K562 (cell line): ENCODE results near the gene TULP4. TPM values are rescaled to one million over a fixed set of nuclear protein-coding genes. Genes with fewer than 3 reads are reported as not detected.

Experiments
- ATAC-seq: fragments of 200-7000 bp; cut with Tn5 transposase; 3 replicates; pipeline ENCODE4 v1.9.1; 2020; ENCODE audit warnings: moderate library complexity
- BruUV-seq: library from RNA; stranded (reverse); fragments of 400-500 nt; replicated peaks from 2 replicates; lab custom pipeline; 2021; lab: Mats Ljungman, UMichigan
- CTCF ChIA-PET: fragments of 300-600 bp; formaldehyde crosslinking; extraction: SDS; loops from one replicate; lab custom pipeline; 2021; ENCODE audit warnings: low intra/inter-chr PET ratio; lab: Yijun Ruan, JAX
- POLR2A ChIA-PET: fragments of 300-600, 350-650 bp; sonication (Branson Sonifier 250); formaldehyde crosslinking; extraction: SDS; loops from one replicate; lab custom pipeline; 2021; ENCODE audit warnings: antibody characterized with exemption, inconsistent platforms; lab: Yijun Ruan, JAX
- DNase-seq, 4 experiments: peaks; one replicate each; pipeline versions ENCODE4 v3.0.0 to v3.0.0-alpha.2; 2011 to 2018; ENCODE audit warnings: low spot score in 3 of 4, mixed read lengths in 3 of 4; ENCODE audit errors: extremely low read depth in 1 of 4
- FAIRE-seq: peaks from 2 replicates; lab custom pipeline; 2011; peaks lifted over from hg19 to GRCh38; lab: Jason Lieb, UNC
- H2AFZ ChIP-seq: 2 replicates; pipeline ENCODE4 v1.6.0; 2011; ENCODE audit warnings: low read depth, low read length, control low read depth, inconsistent platforms
- H3K27ac ChIP-seq: fragments of 200-600 bp; 3 replicates; pipeline ENCODE4 v1.8.0; 2011; ENCODE audit warnings: low read depth, mild to moderate bottlenecking, control low read depth, inconsistent platforms, low read length, moderate library complexity, mixed read lengths; ENCODE audit errors: extremely low read depth
- H3K27me3 ChIP-seq, 2 experiments: fragments of 300-600 bp in 1 of 2; 2 replicates in 1 of 2; 3 replicates in 1 of 2; pipeline versions ENCODE4 v1.6.0 to v1.8.0; 2011; ENCODE audit warnings: inconsistent platforms in 2 of 2, low read length in 2 of 2, mild to moderate bottlenecking in 1 of 2, mixed read lengths in 1 of 2, moderate library complexity in 1 of 2; ENCODE audit not compliant: control insufficient read depth in 2 of 2, insufficient read depth in 2 of 2
- H3K36me3 ChIP-seq: fragments of 300-600 bp; 3 replicates; pipeline ENCODE4 v1.8.0; 2011; ENCODE audit warnings: mild to moderate bottlenecking, low read length, inconsistent platforms; ENCODE audit not compliant: control insufficient read depth, insufficient read depth
- H3K4me1 ChIP-seq, 2 experiments: fragments of 200-600 bp in 1 of 2; replicated peaks in 1 of 2; 2 replicates in 1 of 2; 3 replicates in 1 of 2; pipeline versions ENCODE4 v1.5.1 to v1.8.0; 2011; ENCODE audit warnings: inconsistent platforms in 2 of 2, low read length in 2 of 2, mild to moderate bottlenecking in 1 of 2, mixed read lengths in 1 of 2, moderate library complexity in 1 of 2; ENCODE audit not compliant: control insufficient read depth in 2 of 2, insufficient read depth in 2 of 2
- H3K4me2 ChIP-seq: 2 replicates; pipeline ENCODE4 v1.6.1; 2011; ENCODE audit warnings: low read length, control low read depth, inconsistent platforms, mixed read lengths; ENCODE audit not compliant: insufficient read depth
- H3K4me3 ChIP-seq: fragments of 200-600 bp; sonication (generic), shearing (Covaris generic); 2 replicates; pipeline ENCODE4 v1.5.1; 2016; ENCODE audit warnings: control low read depth, inconsistent platforms
- H3K79me2 ChIP-seq: fragments of 200-600 bp; 3 replicates; pipeline ENCODE4 v1.8.0; 2011; ENCODE audit warnings: low read length, inconsistent platforms; ENCODE audit not compliant: control insufficient read depth, insufficient read depth
- H3K9ac ChIP-seq, 2 experiments: 2 replicates each; pipeline versions ENCODE4 v1.6.0 to v1.6.1; 2011; ENCODE audit warnings: low read depth in 2 of 2, low read length in 2 of 2, control low read depth in 1 of 2, inconsistent platforms in 1 of 2, mild to moderate bottlenecking in 1 of 2, mixed read lengths in 1 of 2; ENCODE audit not compliant: insufficient read depth in 1 of 2
- H3K9me1 ChIP-seq: one replicate; pipeline ENCODE4 v1.6.0; 2011; ENCODE audit warnings: inconsistent platforms, mild to moderate bottlenecking, low read length, moderate library complexity; ENCODE audit not compliant: control insufficient read depth, insufficient read depth
- H3K9me3 ChIP-seq: replicated peaks from 2 replicates; pipeline ENCODE4 v1.5.1; 2011; ENCODE audit warnings: low read depth, low read length, inconsistent platforms; ENCODE audit not compliant: control insufficient read depth, insufficient read depth
- H4K20me1 ChIP-seq: replicated peaks from 2 replicates; pipeline ENCODE4 v1.6.1; 2011; ENCODE audit warnings: low read length, inconsistent platforms, mixed read lengths; ENCODE audit not compliant: control insufficient read depth, insufficient read depth
- BMI1 ChIP-seq: fragments of 150-350 bp; IDR thresholded peaks from 2 replicates; pipeline ENCODE4 v1.6.1; 2014; ENCODE audit warnings: low read length
- CBX2 ChIP-seq: fragments of 200-600 bp; sonication (generic); IDR thresholded peaks from one replicate; pipeline ENCODE4 v1.6.1; 2012; ENCODE audit warnings: mild to moderate bottlenecking, low read length, inconsistent platforms; ENCODE audit not compliant: insufficient read depth, poor library complexity, severe bottlenecking
- HMGN3 ChIP-seq: IDR thresholded peaks from 2 replicates; pipeline ENCODE4 v1.6.1; 2011; ENCODE audit warnings: borderline replicate concordance, low read depth, mild to moderate bottlenecking, mixed read lengths, low read length; ENCODE audit not compliant: insufficient read length; ENCODE audit errors: extremely low read depth
- ZNF584 ChIP-seq: fragments of 200-800 bp; sonication (Bioruptor generic); IDR thresholded peaks from 2 replicates; pipeline ENCODE4 v1.6.1; 2016; ENCODE audit warnings: low read depth, mild to moderate bottlenecking, missing genetic modification characterization, missing compliant biosample characterization
- ZNF830 ChIP-seq: fragments of 250-450 bp; sonication (Bioruptor Pico); IDR thresholded peaks from 2 replicates; pipeline ENCODE4 v1.5.0; 2021; ENCODE audit warnings: mild to moderate bottlenecking
- ZSCAN29 ChIP-seq: fragments of 450-650 bp; IDR thresholded peaks from 2 replicates; pipeline ENCODE4 v1.6.1; 2017
- WGBS: fragments of 100-300 bp; shearing (Covaris generic); methylation state at CpG from one replicate; pipeline ENCODE4 v1.1.6; 2016; ENCODE audit warnings: low coverage, mixed read lengths; ENCODE audit not compliant: insufficient coverage; ENCODE audit errors: missing lambda C conversion rate; 5-methylcytosine and 5-hydroxymethylcytosine counted together
- in situ Hi-C: fragments of 300-500 bp; cut with MboI; formaldehyde crosslinking; loops from 4 replicates; pipeline ENCODE4 v1.15.0; 2018; ENCODE audit warnings: inconsistent platforms, mixed read lengths
- intact Hi-C: fragments of 100-400 bp; cut with micrococcal nuclease; formaldehyde crosslinking; loops from 2 replicates; pipeline ENCODE4 v1.14.2; 2022
- polyA plus RNA-seq, 8 experiments: library from polyadenylated mRNA; depleted of rRNA in 4 of 8; stranded (reverse) in 5 of 8; unstranded in 3 of 8; fragments of >200 nt; fragmentation: Nextera tagmentation in 2 of 8; fragmentation: Illumina TruSeq in 1 of 8; extraction: Ambion mirVana in 2 of 8; extraction: Trizol in 1 of 8; gene quantifications; 2 replicates each; pipeline versions ENCODE4 v1.2.1 to v1.2.3, GENCODE V29; 2011 to 2014; ENCODE audit warnings: inconsistent platforms in 1 of 8, missing spikeins in 1 of 8
- total RNA-seq, 7 experiments: library from RNA; depleted of rRNA in 6 of 7; stranded (reverse); fragments of >200 nt in 6 of 7; fragmentation: Illumina TruSeq in 2 of 7; extraction: Trizol in 2 of 7; gene quantifications; 2 replicates each; pipeline versions ENCODE4 v1.2.1 to v1.2.3, GENCODE V29; 2011 to 2021; ENCODE audit warnings: low replicate concordance in 1 of 7
- TF ChIP-seq, protein P1 (sequence below), 2 experiments: fragments of 150-350 bp in 1 of 2; IDR thresholded peaks; 2 replicates each; pipeline ENCODE4 v1.6.1; 2012 to 2016; ENCODE audit warnings: low read depth in 2 of 2, low read length in 2 of 2, mild to moderate bottlenecking in 1 of 2, moderate library complexity in 1 of 2

Gene TULP4
- total and polyA plus RNA-seq, 9 of the 15 experiments (the other 6 are each of a cell fraction or from before 2014, with no cell fraction given), result 1.2 to 50.4 (median 11.0) TPM

- 9% methylated on average over 5 of the region's 5 CpGs for WGBS
- intact Hi-C loops (loop anchor here (5.0 kb wide), 1 partner anchor 175 kb away; no protein-coding TSS in a partner anchor), in situ Hi-C loops (no loop called here)
- CTCF ChIA-PET, result interaction anchor here (0.7 to 1.2 kb wide), 3 partner anchors 49 to 304 kb away, joined by 3 to 5 read pairs (median 4); no protein-coding TSS in a partner anchor
- H3K4me1 ChIP-seq, result peaks cover 0 to 3% of the 10 kb centered on the region in 2 experiments; a peak in 2 of 5 replicates
- H3K4me2 ChIP-seq, result no peak overlapping the region
- BruUV-seq, result no TSS peak
- no peak for FAIRE-seq
- no peaks in the 10 kb centered on the region for H3K9me3 ChIP-seq
- H3K27me3 ChIP-seq, result peaks cover 45 to 70% of the 10 kb centered on the region in 2 experiments
- H4K20me1 ChIP-seq, result no peaks in the 10 kb centered on the region
- H3K36me3 ChIP-seq, result no peaks in the 10 kb centered on the region
- POLR2A ChIA-PET, result interaction anchor here (0.9 kb wide), 1 partner anchor 13 kb away, joined by 3 read pairs; no protein-coding TSS in a partner anchor
- no peak; the same call in 2 of the 3 replicates for ATAC-seq
- H3K27ac ChIP-seq, result no peak overlapping the region
- no peaks in the 10 kb centered on the region for H3K79me2 ChIP-seq
- H3K4me3 ChIP-seq, result no peak overlapping the region
- H3K9me1 ChIP-seq, result no peaks in the 10 kb centered on the region
- DNase-seq, result no peak
- TF ChIP-seq HMGN3 (no peak), ZSCAN29 (no peak), ZNF584 (CRISPR knock-in tag) (no peak), BMI1 (no peak), ZNF830 (no peak), CBX2 (no peak)
- TF ChIP-seq, protein P1, sequence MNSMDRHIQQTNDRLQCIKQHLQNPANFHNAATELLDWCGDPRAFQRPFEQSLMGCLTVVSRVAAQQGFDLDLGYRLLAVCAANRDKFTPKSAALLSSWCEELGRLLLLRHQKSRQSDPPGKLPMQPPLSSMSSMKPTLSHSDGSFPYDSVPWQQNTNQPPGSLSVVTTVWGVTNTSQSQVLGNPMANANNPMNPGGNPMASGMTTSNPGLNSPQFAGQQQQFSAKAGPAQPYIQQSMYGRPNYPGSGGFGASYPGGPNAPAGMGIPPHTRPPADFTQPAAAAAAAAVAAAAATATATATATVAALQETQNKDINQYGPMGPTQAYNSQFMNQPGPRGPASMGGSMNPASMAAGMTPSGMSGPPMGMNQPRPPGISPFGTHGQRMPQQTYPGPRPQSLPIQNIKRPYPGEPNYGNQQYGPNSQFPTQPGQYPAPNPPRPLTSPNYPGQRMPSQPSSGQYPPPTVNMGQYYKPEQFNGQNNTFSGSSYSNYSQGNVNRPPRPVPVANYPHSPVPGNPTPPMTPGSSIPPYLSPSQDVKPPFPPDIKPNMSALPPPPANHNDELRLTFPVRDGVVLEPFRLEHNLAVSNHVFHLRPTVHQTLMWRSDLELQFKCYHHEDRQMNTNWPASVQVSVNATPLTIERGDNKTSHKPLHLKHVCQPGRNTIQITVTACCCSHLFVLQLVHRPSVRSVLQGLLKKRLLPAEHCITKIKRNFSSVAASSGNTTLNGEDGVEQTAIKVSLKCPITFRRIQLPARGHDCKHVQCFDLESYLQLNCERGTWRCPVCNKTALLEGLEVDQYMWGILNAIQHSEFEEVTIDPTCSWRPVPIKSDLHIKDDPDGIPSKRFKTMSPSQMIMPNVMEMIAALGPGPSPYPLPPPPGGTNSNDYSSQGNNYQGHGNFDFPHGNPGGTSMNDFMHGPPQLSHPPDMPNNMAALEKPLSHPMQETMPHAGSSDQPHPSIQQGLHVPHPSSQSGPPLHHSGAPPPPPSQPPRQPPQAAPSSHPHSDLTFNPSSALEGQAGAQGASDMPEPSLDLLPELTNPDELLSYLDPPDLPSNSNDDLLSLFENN (IDR thresholded peaks at IDR 0.05; ENCODE audit: low read depth in 2 of 2, low read length in 2 of 2), result no peak
- TF ChIP-seq, all 486 proteins: peak for 0
- no peak overlapping the region for H3K9ac ChIP-seq
- no peak overlapping the region for H2AFZ ChIP-seq
Observed at GRCh38 chr6:158517581-158517980, 205.3 kb downstream of the TULP4 start.
